NCI-H1092 (cell line): ENCODE data around the gene CPSF4L.

Source experiments
- DNase-seq: peaks from one replicate; lab custom pipeline; 2025; lab: John Stamatoyannopoulos, UW

Gene CPSF4L

DNA sequence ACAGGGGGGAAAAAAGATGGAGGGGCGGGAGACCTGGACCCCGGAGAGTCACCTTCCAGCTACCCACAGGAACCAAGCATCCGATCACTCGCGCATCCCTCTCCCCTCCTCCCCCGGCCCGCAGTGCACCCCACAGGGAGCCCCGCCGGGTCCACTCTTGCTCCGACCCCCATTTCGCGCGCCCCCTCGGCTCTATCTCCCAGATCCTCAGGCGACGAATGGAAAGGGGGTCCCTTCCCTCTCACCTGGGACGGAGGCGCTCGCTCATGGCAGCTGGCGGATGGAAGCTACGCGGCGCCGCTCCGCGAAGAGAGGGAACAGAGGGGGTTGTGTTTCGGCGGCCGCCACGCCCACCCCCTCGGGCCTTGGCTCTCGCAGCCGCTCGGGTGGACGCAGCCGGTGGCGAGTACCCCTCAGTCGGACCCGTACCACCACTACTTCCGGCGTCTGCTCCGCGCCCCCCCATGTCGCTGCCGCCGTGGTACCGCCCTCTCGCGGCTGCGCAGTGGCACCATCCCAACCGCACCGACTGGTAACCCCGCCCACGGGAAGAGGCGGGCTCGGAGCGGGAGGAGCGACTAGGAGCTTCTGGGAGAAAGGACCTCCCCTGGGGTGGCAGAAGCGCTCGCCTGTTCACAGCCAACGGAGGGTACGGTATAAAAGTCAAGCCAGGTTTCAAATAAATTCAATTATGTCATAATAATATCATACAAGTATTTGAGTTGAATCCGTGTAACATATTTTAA lies 29.7 kb downstream of the CPSF4L start:
- DNase-seq = peak; percentile 95

DNA sequence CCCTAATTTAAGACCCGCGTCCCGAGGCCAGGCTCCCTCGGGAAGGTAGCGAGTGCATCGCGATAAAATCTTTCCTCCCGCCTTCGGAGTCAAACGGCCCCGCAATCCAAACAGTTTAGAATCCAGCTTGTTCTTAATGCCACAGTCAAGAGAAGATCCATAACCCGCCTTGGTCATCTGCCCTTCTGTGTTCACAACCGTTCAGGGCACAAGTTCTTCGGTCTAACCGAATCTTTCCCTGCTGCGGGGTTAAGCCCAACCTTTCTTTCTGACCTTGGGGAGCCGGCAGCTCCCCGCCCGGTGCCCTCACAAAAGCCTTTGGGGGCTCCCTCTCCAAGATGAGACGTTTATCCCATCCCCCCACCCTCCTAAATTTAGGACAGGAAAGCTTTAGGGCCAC lies 30.3 kb downstream of the CPSF4L start:
- no peak for DNase-seq

DNA sequence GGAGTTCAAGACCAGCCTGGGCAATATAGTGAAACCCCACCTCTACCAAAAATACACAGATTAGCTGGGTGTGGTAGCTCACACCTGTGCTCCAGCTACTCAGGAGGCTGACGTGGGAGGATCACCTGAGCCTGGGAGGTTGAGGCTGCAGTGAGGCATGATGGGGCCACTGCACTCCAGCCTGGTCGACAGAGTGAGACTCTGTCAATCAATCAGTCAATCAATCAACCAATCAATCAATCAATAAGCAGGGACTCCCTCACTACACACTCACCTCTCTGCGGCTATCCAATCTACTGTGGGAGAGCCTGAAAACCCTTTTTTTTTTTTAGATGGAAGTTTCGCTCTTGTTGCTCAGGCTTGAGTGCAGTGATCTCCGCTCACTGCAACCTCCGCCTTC lies 31.6 kb downstream of the CPSF4L start:
- DNase-seq = no peak

DNA sequence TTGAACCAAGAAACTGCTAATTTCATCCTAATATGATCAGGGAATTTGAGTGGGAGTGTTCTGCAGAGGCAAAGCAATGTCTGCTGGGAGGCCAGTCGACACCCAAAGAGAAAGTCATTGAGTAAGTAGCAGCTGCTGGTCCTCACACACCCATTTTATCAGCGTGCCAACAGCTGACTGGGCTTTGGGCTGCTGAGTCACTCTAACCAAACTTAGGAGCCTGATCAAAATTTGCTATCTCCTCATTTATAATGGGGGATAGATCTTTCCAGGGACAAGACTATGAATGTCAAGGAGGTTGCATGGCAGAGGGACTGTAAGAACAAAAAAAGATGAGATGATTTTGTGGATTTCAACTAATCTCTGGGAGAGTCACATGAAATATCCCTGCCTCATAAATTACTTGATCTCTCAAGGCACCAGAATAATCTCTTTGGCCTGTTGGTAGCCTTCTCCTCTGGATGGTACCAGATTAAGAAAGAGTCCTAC lies 32.9 kb downstream of the CPSF4L start:
- DNase-seq = no peak

DNA sequence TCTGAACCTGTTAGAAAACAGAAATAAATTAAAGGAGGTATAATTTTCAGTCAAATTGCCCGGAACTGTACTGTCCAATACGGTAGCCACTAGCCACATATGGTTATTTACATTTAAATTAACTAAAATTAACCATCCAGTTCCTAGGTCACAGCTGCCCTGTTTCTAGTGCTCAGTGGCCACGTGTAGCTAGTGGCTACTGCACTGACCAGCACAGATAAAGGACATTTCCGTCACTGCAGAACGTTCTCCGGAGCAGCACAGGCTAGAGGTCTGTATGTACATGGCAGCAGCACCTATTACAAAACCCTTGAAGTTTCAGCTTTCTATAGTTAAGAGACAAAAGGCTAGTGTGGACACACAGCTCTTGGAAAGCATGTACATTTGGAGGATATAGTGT lies 33.7 kb downstream of the CPSF4L start:
- no peak for DNase-seq

DNA sequence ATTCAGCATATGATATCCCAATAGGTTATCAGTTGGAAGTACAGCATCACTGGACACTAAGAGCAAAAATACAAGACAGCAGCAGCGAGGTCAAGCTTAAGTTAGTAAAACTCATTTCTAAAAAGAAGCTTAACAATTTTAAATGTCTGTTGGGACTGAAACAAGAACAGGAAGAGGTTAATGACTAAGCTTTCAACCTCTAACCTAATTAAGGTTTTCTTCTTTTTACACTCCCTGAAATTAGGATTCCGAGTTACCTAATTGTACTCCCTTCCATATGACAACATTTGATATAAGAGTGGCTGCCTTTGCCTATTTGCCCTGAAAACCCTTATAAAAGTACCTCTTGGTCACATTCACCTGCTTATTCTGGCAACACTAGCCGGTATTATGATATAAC lies 34.3 kb downstream of the CPSF4L start:
- no peak for DNase-seq

DNA sequence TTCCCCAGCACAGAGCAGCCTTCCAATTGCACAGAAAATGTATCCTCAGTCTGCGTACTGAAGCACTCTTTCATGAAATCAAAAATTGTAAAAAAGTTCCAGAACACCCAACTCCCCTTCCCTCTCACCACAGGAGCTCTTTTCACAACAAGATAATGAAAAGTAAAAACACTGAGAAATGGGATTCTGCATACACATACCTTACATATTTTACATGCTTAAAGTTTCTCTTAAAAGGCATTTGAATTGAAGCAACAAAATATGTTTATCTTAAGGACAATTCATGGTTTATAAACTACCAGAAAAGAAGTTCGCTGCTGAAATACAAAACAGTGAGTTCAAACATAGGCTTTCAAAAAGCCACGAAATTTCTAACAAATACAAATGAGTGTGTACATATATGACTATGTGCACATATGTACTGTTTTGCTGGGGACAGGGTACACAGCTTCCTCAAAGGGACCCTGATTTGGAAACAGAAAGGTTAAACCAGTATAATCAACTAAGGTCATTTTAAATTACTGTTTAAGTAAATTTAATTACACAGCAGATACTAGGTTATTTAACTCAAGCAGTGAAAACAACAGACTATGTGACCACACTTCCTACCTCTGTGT lies 35.0 kb downstream of the CPSF4L start:
- no peak for DNase-seq

DNA sequence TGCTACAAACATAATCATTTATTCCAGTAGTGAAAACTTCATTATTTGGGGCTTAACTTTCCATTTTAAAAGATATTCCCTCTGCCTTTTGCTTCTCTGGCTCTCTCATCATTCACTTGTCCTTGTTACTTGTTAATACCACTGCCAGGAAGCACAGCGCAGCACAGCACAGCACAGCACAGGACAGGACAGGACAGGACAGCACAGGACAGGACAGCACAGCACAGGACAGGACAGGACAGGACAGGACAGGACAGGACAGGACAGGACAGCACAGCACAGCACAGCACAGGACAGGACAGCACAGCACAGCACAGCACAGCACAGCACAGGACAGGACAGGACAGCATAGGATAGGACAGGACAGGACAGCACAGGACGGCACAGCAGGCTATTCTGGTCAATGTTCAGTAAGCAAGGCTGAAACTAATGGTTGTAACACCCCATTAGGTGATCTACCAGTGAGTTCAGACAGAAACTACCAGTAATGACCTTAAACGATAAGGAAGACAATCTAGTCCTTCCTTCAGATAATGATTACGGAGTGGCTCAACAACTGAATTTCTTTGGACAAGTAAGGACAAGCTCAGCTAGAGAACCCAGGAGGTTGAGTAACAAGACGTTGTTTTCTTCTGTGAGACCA lies 36.9 kb downstream of the CPSF4L start:
- DNase-seq = no peak

DNA sequence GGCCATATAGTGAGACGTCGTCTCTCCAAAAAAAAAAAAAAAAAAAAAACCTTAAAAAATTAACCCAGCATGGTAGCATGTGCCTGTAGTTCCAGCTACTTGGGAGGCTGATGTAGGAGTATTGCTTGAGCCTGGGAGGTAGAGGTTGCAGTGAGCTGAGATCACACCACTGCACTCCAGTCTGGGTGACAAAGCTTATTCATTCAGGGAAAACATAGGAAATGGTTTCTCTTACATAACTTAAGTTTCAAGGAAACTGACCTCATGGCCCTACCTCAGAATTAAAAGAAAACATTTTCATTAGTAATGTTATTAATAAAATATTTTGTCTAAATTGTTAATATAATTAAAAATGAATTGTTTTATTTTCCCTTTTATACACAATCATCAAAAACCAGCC lies 37.4 kb downstream of the CPSF4L start:
- DNase-seq = no peak

DNA sequence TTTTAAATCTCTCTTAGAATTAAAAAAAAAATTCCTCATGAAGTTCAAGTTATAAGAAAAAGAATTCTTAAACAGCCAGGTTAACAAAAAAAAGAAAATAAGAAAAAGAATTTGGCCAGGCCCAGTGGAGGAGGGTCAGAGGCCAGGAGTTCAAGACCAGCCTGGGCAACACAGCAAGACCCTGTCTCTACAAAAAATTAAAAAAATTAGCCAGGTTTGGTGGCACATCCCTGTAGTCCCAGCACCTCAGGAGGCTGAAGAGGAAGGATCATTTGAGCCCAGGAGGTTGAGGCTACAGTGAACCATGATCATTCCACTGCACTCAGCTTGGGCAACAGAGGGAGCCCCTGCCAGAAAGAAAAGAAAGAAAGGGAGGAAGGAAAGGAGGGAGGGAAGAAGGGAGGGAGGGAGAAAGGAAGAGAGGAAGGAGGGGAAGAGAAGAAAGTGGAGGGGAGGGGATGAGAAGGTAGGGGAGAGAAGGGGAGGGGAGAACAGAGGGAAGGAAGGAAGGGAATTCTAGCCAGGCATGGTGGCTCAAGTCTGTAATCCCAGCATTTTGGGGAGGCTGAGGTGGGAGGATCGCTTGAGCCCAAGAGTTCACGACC lies 38.0 kb downstream of the CPSF4L start:
- DNase-seq = no peak

DNA sequence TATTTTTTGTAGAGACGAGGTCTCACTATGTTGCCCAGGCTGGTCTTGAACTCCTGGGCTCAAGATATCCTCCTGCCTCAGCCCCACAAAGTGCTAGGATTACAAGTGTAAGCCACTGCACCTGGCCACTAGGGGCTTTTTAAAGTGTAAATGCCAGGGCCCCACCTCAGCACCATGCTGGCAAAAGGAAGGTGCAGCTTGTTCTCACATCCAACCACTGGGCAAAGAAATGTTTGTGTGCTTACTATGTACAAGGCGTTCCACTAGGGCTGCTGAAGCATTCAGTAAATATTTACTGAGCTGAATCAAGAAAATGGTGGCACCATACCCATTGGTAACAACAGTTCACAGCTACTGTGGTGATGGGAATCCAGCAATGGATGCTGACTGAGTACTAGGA lies 46.2 kb downstream of the CPSF4L start:
- no peak for DNase-seq

DNA sequence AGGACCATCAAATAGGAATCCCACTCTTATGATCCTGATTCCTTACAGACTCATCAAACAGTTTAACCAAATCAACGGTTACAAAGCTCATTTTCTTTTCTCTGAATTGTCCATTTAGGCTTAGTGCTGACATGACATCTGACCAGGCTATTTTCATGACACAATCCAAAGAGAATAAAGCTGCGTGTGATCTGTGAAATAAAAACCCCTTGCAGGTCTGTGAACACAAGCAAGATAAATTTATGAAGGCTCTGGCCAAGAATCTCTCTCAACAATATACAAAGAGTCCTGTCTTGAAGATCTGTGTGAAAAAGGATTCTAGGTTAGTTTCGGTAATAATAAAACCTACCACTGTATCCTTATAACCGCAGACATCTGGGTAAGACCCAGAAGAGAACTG lies 46.8 kb downstream of the CPSF4L start:
- DNase-seq = no peak

DNA sequence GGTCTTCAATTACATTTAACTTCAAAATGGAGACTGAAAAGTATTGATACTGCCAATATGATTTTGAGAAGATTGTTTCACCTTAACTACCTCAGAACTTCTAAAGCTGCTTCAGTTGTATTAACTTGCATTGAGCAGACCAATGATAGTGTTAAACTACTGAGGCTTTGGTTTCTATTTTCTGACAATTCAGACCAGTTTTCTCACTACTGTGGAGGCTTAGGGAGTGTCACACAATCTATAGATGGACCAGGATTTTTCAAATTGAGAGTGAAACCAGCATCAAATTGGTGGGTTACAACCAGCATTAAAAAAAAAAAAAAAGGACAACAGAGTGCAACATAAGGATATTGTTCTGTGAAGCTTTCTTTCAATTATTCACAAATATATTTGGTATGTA lies 47.7 kb downstream of the CPSF4L start:
- DNase-seq = no peak

DNA sequence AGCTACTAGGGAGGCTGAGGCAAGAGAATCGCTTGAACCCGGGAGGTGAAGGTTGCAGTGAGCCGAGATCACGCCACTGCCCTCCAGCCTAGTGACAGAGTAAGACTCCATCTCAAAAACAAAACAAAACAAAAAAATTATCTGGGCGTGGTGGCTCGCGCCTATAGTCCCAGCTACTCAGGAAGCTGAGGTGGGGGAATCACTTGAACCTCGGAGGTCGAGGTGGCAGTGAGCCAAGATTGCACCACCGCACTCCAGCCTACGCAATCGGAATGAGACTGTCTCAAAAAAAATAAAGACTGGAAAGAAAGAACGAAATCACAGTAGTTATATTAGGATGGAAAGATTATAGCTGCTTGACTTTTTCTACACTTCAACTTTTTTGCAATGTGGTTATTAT lies 49.9 kb downstream of the CPSF4L start:
- DNase-seq = no peak

DNA sequence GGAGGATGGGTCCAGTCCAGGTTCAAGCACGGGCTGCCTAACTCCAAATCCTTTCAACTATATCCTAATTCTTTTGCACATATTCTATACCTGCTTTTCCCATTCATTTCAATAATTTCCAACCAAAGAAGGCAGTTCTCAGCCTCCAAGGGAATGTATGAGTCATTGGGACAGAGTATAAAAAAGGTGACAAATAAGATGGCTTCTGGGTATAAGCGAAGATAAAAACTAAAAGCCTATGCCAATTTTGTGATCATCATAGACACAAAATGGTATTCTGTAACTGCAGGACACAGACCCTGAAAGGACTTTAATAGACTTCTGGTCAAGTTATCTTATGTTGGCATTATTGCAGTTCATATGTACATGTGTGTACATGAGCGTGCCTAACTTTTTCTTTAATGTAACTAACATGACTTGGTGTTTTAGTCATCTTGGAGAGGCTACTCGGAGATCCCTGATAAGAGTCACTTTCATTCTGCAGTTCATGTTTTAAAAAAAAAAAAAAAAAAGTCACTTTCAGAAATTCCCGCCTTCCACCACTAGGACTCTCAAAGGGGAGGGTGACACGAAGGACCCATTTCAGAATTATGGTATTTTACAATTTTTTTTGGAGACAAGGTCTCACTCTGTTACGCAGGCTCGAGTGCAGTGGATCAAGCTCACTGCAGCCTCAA lies 51.5 kb downstream of the CPSF4L start:
- no peak for DNase-seq

DNA sequence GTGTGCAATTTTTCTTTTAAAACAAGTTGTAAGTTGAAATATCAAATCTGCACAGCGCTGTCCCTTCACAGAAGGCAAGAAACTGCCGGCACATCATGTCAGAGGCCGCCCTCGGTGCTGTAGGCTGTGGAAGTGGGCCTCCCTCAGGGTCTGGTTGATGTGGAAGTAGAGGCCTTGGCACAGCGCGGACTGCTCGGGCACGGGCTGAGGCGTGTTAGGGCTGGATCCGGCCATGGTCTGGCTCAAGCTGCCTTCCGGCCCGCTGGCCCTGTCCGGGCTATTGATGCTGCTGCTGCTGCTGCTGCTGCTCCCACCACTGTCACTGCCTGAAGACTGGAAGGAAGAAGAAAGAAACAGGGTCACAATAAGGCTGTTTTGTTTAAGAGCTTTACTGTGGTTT lies 52.2 kb downstream of the CPSF4L start:
- DNase-seq = no peak

DNA sequence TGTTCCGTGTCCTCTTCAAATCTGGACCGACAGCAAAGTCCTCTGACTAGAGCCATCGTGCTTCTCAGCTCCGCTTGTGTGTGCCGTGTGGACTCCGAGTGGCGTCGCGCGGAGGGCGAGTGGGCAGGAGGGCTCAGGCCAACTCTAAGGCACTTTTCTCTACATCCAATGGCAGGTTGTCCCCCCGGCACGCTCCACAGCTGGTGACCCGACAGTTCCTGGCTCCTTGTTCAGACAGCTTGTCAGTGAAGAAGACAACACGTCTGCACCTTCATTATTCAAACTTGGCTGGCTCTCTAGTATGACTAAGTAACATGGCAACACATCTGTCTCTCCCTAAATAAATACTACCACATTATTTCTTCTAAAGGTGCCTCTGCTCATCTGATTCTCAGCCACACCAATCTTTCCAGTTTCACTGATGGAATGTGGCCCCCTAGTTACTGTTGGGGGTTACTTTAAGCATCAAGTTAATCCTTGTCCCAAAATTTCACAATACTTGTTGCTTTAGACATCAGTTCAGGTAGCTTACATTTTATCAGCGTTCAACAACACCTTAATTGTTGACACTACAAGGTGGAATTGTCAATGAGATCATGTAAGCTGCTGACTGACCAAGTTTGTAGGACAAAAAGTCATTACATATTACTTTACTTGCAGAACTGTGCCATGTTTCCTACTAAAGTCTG lies 53.4 kb downstream of the CPSF4L start:
- DNase-seq = no peak

DNA sequence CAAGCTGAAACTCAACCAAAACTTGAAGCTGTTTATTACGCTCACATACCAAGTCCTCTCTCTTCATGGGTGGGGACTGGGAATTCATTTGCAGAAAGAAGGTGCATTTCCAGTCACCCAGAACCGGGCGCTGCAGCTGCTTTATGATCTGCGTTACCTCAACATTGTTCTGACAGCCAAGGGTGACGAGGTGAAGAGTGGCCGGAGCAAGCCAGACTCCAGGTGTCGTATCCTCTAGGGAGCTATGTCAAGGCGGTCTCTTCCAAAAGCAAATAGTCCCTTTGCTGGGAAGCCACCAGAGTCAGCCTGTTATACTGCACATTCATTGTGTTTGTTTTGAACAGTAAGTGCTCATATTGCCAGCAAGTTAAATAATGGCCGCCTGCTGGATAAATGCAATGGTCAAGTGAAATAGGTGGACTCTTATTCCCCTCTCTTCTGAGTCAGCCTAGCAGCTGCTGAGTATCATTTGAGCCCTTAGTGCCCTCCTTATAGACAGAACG lies 56.2 kb downstream of the CPSF4L start:
- DNase-seq = peak; percentile 81

DNA sequence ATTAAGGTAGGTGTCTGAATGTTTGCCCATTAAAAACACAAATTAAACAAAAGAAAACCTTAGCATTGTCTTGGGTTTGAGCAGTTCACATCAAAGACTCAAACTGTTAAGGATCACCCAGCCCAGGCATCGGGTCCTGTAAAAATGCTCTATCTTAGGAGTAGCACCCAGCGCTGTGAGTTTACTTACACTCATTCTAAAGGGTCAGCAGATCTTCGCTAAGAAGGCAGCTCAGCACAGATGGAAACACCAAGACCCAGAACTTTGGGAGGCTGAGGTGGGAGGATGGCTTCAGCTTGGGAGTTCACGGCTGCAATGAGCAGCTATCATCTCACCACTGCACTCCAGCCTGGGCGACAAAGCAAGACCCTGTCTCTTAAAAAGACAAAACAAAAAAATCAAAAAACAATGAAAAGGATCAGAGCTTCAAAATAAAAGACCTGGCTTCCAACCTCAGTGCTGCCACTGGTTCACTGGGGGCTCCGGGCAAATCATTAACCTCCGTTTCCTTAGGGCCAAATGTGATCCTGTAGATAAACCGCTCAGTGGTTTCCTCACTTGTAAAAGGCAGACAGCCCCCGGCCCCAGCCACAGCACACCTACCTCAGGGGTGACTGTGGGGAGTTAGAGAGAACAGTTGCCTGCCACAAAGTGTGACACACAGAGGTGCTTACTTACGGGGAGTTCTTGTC lies 57.7 kb downstream of the CPSF4L start:
- no peak for DNase-seq

DNA sequence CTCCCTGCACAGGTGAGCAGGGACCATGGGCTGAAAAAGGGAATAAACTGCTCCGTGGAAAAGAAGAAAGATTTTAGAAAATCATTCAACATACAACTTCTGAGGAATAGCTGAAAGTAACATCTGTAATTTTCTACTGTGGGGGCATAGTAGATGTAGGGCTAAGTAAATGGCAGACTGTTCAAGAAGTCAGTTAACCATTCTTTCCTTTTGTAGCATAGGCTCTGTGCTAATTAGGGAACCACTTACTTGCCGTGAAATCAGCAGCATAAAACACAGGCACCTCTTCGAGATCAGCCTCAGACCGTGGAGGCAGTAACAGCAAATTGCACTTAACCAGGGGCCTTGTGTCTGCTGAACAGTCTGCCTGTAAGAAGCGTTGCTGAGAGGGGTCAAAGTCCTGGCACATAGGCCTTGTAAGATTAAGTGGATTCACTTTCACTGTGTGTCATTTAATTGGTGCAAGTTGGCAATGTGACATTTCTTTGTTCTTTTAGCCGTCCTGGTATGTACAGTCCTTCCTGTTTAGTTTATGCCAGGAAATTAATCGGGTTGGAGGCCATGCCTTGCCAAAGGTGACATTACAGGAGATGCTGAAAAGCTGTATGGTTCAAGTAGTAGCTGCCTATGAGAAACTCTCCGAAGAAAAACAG lies 58.4 kb downstream of the CPSF4L start:
- no peak for DNase-seq
